GM21390 (cell line): ENCODE measurements around the gene GTF2IRD1.
"Not testable (repeated sequence)": the region's sequence is repeated elsewhere in the genome, so short reads cannot be mapped to it uniquely, and the experiment has no call there.

ENCODE experiments used
- ATAC-seq: cut with Tn5 transposase; IDR thresholded peaks from one replicate; pipeline ENCODE4 v1.9.1; 2021; ENCODE audit not compliant: unreplicated experiment

Gene GTF2IRD1

DNA sequence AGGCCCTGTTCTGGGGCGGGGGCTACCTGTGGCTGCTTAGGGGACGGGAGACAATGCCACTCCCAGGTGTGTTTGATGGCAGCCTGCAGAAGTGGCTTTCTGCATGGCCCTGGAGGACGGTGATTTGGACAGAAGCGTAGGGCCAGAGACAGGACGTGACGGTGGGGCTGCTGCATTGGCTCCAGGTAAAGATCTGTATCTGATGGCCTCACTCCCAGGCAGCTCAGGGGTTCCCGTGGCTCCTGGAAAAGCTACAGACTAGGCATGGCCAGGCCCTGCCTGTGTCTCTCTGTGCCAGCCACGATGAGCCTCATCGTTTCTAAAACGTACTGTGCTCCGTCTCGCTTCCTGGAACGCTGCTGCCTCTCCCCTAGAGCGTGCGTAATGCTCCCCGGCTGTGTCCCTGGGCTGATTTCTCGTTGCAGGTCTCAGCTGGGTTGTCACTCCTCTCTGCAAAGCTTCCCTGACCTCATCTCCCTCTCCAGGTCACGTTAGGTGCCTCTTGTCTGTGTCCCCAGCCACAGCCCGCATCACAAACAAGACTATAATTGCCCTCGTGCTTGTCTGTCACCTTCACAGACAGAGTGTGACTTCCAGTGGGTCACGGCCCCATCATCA, 12.6 kb downstream of the GTF2IRD1 start:
- no peak for ATAC-seq

DNA sequence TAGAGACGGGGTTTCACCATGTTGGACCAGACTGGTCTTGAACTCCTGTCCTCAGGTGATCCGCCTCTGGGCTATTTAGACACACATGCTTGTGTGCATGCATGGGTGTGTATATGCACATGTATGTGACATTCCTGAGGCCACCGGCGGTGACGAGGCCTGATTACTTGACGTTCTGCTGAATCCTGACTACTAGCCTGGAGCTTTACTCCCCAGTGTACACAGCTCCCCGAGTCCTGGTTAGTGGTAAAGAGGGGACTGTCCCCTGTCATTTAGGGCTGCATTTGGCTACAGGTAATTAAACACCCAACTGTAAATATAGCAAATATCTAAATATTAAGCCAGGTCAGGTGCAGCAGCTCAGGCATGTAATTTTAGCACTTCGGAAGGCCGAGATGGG, 14.2 kb downstream of the GTF2IRD1 start:
- no peak for ATAC-seq

DNA sequence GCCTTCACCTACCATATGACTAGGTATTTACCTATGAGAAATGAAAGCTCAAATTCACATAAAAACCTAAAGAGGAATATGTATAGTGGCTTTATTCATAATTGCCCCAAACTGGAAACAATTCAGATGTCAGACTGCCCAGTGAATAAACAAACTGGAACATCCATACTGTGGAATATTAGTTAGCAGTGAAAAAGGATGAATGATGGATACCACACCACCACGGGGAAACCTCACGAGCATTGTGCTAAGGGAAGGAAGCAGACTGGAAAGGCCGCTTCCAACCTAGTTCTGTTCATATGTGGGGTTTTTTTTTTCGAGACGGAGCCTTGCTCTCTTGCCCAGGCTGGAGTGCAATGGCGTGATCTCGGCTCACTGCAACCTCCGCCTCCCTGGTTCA, 16.8 kb downstream of the GTF2IRD1 start:
- no peak for ATAC-seq

DNA sequence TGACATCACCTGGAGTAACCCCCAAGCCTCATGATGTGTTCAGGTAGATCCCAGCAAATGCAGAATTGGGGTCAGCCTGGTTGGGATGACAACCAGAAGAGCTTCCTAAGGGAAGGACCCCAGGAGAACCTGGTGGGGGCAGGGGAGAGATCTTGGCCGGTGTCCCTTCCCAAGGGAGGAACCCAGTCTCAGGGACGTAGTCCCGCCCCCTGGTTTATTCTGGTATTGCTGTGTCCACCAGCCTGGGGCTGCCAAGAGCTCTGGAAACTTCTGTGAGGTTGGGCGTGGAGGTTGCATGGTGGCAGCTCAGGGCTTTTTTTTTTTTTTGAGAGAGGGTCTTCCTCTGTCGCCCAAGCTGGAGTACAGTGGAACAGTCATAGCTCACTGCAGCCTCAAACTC, 19.4 kb downstream of the GTF2IRD1 start:
- no peak for ATAC-seq

DNA sequence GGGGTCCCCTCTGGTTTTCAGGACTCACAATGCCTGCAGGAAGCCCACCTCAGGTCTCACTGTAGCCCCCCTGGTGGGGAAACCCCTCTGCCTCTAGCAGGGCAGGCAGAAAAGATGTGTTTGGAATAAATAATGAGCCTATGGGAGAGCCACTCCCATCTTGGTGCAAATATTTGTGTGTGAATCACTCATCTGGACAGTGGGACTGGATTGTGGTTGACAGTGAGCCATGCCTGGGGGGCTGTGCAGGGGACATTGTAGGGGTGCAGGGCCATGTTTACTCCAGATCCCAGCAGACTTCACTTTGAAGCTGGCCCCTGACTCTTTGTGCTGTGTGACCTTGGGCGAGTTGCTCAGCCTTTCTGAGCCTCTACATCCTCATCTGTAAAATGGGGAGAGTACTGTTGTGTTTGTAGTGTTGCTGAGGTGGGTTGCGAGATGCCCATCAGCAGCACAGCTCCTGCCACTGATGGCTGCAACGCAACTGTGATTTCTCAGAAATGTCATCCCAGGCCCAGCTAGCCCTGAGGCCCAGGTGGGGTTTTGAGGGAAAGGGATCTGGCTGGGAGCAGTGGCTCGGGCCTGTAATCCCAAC, 20.7 kb downstream of the GTF2IRD1 start:
- no peak for ATAC-seq

DNA sequence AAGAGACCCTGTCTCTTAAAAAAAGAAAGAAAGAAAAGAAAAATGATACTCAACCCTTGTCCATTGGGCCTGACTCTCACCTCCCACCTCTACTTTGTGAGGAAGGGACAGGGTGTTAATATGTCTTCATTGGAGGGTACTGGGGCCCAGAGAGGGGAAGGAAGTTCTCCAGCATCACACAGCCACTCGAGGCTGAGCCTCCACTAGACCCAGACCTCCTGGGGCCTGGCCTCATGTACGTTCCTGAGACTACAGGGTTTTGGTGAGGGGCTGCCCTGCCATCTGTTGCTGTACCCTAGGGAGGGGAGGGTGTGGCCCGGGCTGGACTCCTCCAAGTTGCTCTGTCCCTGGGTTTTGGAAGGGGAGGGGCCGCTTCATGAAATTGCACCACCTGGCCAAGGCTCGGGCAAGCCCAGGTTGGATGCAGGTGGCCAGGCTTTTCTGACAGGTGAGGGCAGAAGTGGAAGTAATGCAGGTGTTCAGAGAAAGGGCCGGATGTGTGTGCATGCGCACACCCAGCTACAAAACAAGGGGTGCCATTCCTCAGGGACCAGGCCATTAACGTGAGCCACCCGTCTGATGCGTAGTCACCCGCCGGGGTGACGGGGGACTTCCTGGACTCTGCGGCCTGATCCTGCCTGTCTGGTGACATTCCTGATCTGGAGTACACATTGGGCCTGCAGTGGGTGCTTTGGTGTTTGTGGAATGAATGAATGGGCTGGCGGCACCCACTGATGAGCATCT, 21.7 kb downstream of the GTF2IRD1 start:
- ATAC-seq = no peak

DNA sequence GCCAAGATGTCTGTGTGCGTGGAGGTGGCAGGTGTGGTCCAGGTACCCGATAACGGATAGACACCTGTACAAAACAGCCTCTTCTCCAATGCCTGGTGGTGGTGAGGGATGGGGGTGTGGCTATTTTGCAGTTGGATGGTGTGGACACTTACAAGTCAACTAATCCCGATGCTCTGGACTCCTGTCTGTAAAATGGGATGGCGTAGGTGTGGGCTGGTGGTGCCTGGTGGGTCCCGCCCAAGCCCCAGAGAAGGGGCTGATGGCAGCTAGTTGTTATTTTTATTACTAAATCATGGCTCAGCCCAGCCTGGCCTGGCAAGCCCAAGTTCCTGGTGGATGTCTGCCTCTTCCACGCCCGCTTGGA, 22.3 kb downstream of the GTF2IRD1 start:
- ATAC-seq = no peak

DNA sequence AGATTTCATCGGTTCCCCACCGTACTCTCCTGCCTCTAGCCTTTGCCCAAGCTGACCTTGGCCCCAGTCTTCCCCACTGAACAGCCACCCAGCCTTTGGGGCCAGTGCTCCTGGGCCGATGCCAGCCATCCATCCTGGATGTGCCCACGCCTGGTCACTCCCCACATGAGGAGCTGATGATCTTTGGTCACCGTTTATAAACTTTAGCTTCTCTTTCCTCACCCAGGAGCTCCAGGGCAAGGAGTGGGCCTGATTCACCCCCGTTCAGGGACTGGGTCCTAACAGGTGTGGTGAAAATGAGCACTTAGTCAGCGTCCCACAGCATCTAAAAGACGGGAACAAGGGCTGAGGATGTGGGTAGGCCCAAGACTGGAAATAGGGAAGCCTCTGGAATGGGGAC, 22.9 kb downstream of the GTF2IRD1 start:
- ATAC-seq = no peak

DNA sequence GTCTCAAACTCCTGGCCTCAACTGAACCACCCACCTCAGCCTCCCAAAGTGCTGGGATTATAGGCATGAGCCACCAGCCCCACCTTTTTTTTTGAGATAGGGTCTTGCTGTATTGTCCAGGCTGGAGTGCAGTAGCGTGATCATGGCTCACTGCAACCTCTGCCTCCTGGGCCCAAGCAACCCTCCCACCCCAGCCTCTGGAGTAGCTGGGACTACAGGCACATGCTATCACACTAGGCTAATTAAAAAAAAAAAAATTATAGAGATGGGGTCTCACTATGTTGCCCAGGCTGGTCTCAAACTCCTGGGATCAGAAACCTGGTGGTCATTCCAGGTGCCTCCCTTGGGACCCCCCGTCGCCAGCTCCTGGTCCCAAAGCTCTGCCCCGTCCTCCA, 25.0 kb downstream of the GTF2IRD1 start:
- no peak for ATAC-seq

DNA sequence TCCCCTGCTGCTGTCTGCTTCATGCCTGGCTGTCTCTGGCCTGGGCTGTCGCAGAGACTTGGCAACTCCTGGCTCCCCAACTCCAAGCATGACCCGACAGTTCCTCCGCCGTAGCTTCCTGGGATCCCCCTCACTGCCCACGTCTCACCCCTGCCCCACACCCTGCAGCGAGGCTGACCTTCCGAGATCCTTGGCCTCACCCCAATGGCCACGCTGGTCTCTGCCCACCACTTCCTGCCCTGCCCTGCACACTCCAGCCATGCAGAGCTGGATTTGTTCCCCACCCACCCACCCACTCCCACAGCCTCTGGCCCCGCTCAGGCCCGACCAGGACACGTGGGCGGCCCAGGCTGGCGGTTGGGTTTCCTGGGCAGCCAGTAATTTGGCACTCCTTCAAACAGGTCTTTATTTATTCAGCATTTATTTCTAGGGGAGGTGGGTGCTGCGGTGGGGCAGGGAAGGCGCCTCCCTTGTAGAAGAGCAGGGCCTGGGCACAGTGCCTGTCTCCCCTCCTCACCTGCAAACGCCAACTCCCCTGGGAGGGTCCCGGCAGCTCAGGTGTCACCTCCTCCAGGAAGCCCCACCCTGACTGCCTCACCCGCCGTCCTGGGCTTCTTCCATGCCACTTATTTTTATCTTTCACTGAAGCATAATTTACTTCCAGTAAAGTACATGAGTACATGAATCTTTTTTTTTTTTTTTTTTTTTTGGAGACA, 25.5 kb downstream of the GTF2IRD1 start:
- no peak for ATAC-seq

DNA sequence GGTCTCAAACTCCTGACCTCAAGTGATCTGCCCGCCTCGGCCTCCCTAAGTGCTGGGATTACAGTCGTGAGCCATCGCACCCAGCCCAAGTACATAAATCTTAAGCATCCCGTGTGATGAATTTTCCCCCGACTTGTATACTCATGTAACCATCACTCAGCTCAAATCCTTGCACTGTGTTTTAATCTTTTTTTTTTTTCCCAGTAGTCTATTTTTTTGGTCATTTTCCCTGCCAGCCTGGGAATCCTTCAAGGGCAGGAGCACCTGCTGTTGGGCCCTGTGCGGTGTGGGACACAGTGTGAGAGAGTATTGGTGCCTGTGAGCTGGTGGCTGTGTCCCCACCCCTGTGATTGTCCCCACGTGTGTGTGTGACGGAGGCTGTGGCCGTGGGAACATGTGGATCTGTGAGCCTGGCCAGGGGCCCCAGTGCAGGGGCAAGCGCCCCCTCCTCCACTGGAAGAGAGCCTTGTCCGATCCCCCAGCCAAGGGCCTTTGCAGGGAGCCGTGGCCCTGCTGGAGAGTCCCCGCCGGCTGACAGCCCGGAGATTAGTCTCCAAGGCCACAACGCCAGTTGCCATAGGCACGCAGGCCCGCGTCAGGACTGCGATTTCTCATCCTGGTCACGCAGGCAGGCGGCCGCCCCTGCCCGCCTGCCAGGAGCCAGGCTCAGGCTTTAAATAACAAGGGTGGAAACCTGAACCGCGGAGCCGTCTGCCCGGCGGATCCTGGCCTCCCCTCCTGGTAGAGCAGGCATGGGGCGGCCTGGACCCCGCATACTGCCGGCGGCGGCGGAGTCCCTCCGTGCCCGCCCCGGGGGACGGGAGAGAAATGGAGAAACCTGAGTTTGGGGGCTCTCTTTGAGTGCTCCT, 26.5 kb downstream of the GTF2IRD1 start:
- no peak for ATAC-seq

DNA sequence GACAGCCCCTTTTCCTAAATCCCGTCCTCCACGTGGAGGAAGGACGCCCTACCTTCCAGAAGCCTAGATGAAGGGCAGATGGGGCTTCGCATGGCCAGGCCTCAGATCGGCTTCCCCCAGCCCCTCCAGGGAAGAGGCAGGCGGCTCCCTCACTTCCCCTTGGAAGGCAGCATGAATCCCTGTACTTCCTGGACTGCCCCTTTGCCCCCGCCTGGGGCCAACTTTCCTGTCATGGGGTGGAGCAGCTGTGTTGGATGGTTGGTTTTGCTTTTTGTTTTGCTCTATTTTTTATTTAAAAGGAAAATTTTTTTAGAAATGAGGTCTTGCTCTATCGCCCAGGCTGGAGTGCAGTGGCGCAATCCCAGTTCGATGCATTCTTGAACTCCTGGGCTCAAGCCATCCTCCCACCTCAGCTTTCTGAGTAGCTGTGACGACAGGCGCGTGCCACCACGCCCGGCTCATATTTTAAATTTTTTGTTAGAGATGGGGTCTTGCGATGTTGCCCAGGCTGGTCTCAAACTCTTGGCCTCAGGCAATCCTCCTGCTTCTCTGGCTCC, 27.2 kb downstream of the GTF2IRD1 start:
- ATAC-seq = no peak

DNA sequence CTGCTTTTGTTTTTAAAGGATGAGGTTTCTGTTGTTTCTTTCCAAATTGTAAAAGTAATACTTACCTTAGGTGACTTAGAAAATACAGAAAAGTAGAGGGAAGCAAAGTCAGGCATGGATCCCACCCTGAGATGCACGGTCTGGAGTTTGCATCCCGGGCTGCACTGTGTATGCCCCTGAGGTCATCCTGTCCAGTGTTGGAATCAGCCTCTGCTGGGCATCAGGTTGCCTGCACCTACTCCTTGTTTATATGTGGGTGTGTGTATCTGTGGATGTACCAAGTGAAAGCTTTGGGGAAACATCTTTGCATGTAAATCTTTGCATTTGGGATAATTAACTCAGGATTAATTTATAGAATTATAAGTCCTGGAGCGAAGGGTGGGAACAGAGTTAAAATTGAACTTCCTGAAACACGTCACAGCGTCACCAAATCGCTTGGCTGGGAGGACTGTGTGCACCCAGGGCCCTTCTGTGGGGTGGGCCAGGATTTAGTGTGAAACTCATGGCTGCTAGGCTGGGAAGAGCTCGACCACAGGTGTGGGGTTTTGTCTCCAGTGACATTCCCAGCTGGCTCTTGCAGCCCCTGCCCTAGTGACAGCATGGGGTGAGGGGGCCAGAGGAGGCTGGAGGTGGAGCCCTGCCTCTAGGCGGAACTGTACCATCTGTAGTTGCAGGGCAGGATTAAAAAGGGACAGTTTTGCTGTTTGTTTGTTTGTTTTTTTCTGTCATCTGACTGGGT, 27.9 kb downstream of the GTF2IRD1 start:
- ATAC-seq = no peak

DNA sequence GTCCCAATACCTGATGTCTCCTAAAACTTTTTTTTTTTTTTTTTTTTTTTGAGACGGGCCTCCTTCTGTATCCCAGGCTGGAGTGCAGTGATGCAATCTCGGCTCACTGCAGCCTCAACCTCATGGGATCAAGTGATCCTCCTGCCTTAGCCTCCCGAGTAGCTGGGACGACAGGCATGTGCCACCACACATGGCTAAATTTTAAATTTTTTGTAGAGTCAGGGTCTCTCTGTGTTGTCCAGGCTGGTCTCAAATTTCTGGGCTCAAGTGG, 28.4 kb downstream of the GTF2IRD1 start:
- ATAC-seq = no peak

DNA sequence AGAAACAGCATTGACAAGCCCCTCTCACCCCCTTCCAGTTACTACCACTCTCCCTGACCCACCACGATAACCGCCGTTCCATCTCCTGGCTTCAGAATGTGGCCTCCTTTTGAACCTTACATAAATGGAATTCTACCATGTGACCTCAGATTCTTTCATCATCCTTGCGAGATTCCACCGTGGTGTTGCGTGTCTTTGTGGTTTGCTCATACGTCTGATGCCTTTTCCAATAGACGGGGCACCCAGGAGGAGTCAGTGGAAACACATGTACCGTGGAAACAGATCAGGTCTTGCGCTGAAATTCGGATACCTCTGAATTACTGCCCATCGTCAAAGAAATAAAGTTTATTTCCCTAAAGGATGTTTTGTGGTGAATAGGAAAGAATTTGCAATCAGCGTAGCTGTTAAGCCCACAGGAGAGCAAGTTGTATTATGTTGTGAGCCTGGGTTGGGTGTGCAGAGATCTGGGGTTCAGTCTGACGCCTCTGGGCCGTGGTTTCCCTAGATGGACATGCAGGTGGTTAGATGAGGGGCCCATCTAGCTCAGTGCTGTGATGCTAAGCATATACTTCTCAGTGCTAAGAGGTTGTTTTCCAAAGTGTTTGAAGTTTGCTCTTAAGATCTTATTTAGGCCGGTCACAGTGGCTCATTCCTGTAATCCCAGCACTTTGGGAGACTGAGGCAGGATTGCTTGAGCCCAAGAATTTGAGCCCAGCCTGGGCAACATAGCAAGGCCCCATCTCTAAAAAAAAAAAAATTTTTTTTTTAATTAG, 29.1 kb downstream of the GTF2IRD1 start:
- no peak for ATAC-seq

DNA sequence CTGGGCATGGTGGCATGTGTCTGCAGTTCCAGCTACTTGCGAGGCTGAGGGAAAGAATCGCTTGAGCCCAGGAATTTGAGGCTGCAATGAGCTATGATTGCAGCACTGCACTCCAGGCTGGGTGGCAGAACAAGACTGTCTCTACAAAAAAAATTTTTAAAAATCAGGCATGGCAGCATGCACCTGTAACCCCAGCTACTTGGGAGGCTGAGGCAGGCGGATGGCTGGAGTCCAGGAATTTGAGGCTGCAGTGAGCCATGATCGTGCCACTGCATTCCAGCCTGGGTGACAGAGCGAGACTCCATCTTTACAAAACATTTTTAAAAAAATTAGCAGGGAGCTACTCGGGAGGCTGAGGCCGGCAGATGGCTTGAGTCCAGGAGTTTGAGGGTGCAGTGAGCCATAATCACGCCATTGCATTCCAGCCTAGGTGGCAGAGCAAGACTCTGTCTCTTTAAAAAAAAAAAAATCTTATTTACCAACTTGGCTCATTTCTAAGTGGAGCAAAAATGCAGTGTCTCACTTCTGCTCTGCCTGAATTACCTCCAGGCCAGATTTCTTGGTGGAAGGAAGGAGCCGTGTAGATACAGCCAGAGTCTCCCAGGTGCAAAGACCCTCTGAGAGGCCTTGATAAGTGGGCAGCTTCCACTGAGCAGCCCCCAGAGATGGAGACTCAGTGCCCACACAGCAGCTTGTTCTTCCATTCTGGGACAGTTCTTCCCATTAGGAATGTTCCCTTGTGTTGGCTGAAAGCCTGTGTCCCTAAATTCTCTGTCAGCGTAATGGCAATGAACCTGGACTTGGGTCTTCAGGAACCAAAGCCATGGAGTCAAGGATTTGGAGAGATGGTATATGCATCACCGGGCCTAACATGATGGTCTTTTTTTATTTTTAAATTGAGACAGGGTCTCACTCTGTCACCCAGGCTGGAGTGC, 30.0 kb downstream of the GTF2IRD1 start:
- no peak for ATAC-seq

DNA sequence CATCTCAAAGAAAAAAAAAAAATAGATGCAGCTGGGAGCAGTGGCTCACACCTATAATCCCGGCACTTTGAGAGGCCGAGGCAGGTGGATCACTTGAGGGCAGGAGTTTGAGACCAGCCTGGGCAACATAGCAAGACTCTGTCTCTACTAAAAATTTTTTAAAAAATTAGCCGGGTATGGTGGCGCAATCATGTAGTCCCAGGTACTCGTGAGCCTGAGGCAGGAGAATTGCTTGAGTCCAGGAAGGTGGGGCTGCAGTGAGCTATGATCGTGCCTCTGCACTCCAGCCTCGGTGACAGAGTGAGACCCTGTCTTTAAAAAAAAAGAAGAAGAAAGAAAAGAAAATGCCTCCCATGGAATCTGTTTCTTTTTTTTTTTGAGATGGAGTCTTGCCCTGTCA, 31.9 kb downstream of the GTF2IRD1 start:
- ATAC-seq = no peak

DNA sequence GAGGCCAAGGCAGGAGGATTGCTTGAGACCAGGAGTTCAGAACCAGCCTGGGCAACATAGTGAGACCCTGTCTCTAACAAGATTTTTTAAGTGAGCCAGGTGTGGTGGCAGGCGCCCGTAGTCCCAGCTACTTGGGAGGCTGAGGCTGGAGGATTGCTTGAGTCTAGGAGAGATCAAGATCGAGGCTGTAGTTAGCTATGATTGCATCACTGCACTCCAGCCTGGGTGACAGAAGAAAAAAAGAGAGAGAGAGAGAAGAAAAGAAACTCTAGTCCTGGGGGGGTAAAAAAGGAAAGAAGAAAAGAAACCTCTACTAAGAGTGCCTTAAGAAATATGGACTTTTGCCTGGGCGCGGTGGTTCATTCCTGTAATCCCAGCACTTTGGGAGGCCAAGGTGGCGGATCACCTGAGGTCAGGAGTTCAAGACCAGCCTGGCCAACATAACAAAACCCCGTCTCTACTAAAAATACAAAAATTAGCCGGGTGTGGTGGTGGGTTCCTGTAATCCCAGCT, 34.9 kb downstream of the GTF2IRD1 start:
- ATAC-seq = not testable (repeated sequence)
